Upper lobe of left lung (tissue), 4 donors: Measurements from ENCODE around the gene RPP14.

ENCODE experiments used
- CTCF ChIP-seq, 6 experiments: fragments of 450-650 bp in 4 of 6; fragments of 200-600 bp in 2 of 6; sonication (generic) in 2 of 6; IDR thresholded peaks; one replicate each; pipeline ENCODE4 v1.5.1; 2016 to 2019; ENCODE audit warnings: antibody characterized with exemption in 6 of 6
- EP300 ChIP-seq, 4 donors: sonication (generic); formaldehyde crosslinking; IDR thresholded peaks; one replicate each; pipeline ENCODE4 v1.5.1; 2017; ENCODE audit warnings: antibody characterized with exemption in 4 of 4, control low read depth in 2 of 4
- POLR2A ChIP-seq, 4 donors: fragments of 450-650 bp; IDR thresholded peaks; one replicate each; pipeline ENCODE4 v1.5.1; 2016 to 2017; ENCODE audit warnings: antibody characterized with exemption in 4 of 4, mild to moderate bottlenecking in 2 of 4
- POLR2AphosphoS5 ChIP-seq, 2 donors: sonication (generic); formaldehyde crosslinking; IDR thresholded peaks; one replicate each; pipeline ENCODE4 v1.5.1; 2017; ENCODE audit warnings: antibody characterized with exemption in 2 of 2

- TF ChIP-seq CTCF (IDR thresholded peaks at IDR 0.05) (no peak), POLR2A (IDR thresholded peaks at IDR 0.05) (no peak), EP300 (IDR thresholded peaks at IDR 0.05) (no peak), POLR2AphosphoS5 (IDR thresholded peaks at IDR 0.05) (no peak)
These were observed 53.6 kb downstream of the RPP14 start for GRCh38 chr3:58359621-58360020.
